Liver (tissue), 9 donors: ENCODE measurements around the gene PGBD5. TPM values are rescaled to one million over a fixed set of nuclear protein-coding genes. Genes with fewer than 3 reads are reported as not detected.

Experiments
- DNase-seq: peaks from one replicate; pipeline ENCODE4 v3.0.0-alpha.2; 2017; ENCODE audit warnings: low spot score
- H3K27ac ChIP-seq, 2 donors: one replicate each; pipeline ENCODE4 v1.7.0; 2013; ENCODE audit warnings: inconsistent platforms in 2 of 2, low read length in 2 of 2, control low read depth in 1 of 2, low read depth in 1 of 2, mild to moderate bottlenecking in 1 of 2
- H3K27me3 ChIP-seq, 4 donors: one replicate each; pipeline versions ENCODE4 v1.6.1 to v1.7.0; 2013; ENCODE audit warnings: low read length in 3 of 4, inconsistent platforms in 1 of 4, mild to moderate bottlenecking in 1 of 4, moderate library complexity in 1 of 4; ENCODE audit not compliant: control insufficient read depth in 4 of 4, insufficient read depth in 4 of 4
- H3K36me3 ChIP-seq, 4 donors: one replicate each; pipeline versions ENCODE4 v1.6.1 to v1.7.0; 2013; ENCODE audit warnings: low read length in 3 of 4, mild to moderate bottlenecking in 3 of 4, low read depth in 1 of 4, moderate library complexity in 1 of 4; ENCODE audit not compliant: control insufficient read depth in 4 of 4, insufficient read depth in 3 of 4
- H3K4me1 ChIP-seq, 4 donors: one replicate each; pipeline versions ENCODE4 v1.6.1 to v1.7.0; 2013; ENCODE audit warnings: low read length in 3 of 4, mild to moderate bottlenecking in 3 of 4, moderate library complexity in 1 of 4; ENCODE audit not compliant: control insufficient read depth in 4 of 4, insufficient read depth in 4 of 4
- H3K4me3 ChIP-seq, 3 donors: one replicate each; pipeline versions ENCODE4 v1.6.1 to v1.7.0; 2013; ENCODE audit warnings: low read length in 3 of 3, control low read depth in 1 of 3, low read depth in 1 of 3, mild to moderate bottlenecking in 1 of 3
- H3K9ac ChIP-seq, 2 donors: one replicate each; pipeline ENCODE4 v1.7.0; 2013; ENCODE audit warnings: low read length in 2 of 2, mild to moderate bottlenecking in 2 of 2, moderate library complexity in 2 of 2, control low read depth in 1 of 2, low read depth in 1 of 2
- H3K9me3 ChIP-seq, 4 donors: one replicate each; pipeline versions ENCODE4 v1.6.1 to v1.7.0; 2013; ENCODE audit warnings: low read length in 3 of 4; ENCODE audit not compliant: control insufficient read depth in 4 of 4
- ATF3 ChIP-seq: IDR thresholded peaks from 2 replicates; pipeline ENCODE4 v1.6.1; 2016; ENCODE audit warnings: antibody characterized with exemption
- EGR1 ChIP-seq, 2 donors: IDR thresholded peaks; 2 replicates each; pipeline ENCODE4 v1.6.1; 2016 to 2018; ENCODE audit warnings: antibody characterized with exemption in 2 of 2, low read depth in 2 of 2
- FOXA1 ChIP-seq: IDR thresholded peaks from 2 replicates; pipeline ENCODE4 v1.6.1; 2016; ENCODE audit warnings: antibody characterized with exemption
- FOXA2 ChIP-seq: IDR thresholded peaks from 2 replicates; pipeline ENCODE4 v1.6.1; 2016; ENCODE audit warnings: antibody characterized with exemption
- GABPA ChIP-seq, 2 donors: IDR thresholded peaks in 1 of 2; conservative IDR thresholded peaks in 1 of 2; 2 replicates each; pipeline ENCODE4 v1.6.1; 2016; ENCODE audit warnings: antibody characterized with exemption in 2 of 2, mild to moderate bottlenecking in 1 of 2, moderate library complexity in 1 of 2
- HNF4A ChIP-seq, 2 donors: conservative IDR thresholded peaks; 2 replicates each; pipeline ENCODE4 v1.6.1; 2016; ENCODE audit warnings: antibody characterized with exemption in 2 of 2, mild to moderate bottlenecking in 2 of 2
- HNF4G ChIP-seq: IDR thresholded peaks from 2 replicates; pipeline ENCODE4 v1.6.1; 2016; ENCODE audit warnings: antibody characterized with exemption
- JUND ChIP-seq, 2 donors: IDR thresholded peaks; 2 replicates each; pipeline ENCODE4 v1.6.1; 2016; ENCODE audit warnings: antibody characterized with exemption in 2 of 2
- MAX ChIP-seq: IDR thresholded peaks from 2 replicates; pipeline ENCODE4 v1.6.1; 2016; ENCODE audit warnings: antibody characterized with exemption
- RAD21 ChIP-seq, 2 donors: IDR thresholded peaks; 2 replicates each; pipeline ENCODE4 v1.6.1; 2016; ENCODE audit warnings: antibody characterized with exemption in 2 of 2, mild to moderate bottlenecking in 2 of 2
- REST ChIP-seq: IDR thresholded peaks from 2 replicates; pipeline ENCODE4 v1.6.1; 2016; ENCODE audit warnings: antibody characterized with exemption, mild to moderate bottlenecking
- RXRA ChIP-seq, 2 donors: IDR thresholded peaks; 2 replicates each; pipeline ENCODE4 v1.6.1; 2017 to 2018; ENCODE audit warnings: antibody characterized with exemption in 2 of 2, mild to moderate bottlenecking in 1 of 2
- SP1 ChIP-seq: IDR thresholded peaks from 2 replicates; pipeline ENCODE4 v1.6.1; 2018; ENCODE audit warnings: antibody characterized with exemption, mild to moderate bottlenecking
- TAF1 ChIP-seq: conservative IDR thresholded peaks from 2 replicates; pipeline ENCODE4 v1.6.1; 2016; ENCODE audit warnings: antibody characterized with exemption, mild to moderate bottlenecking
- YY1 ChIP-seq: IDR thresholded peaks from 2 replicates; pipeline ENCODE4 v1.6.1; 2016; ENCODE audit warnings: antibody characterized with exemption, mild to moderate bottlenecking
- ZBTB33 ChIP-seq: IDR thresholded peaks from 2 replicates; pipeline ENCODE4 v1.6.1; 2016; ENCODE audit warnings: antibody characterized with exemption
- WGBS: extraction: QIAGEN DNeasy Blood & Tissue Kit; methylation state at CpG from one replicate; pipeline ENCODE4 v1.1.7; 2013; 5-methylcytosine and 5-hydroxymethylcytosine counted together
- polyA plus RNA-seq, 2 donors: library from polyadenylated mRNA; stranded (reverse) in 1 of 2; unstranded in 1 of 2; fragments of 200-250 nt in 1 of 2; fragments of >200 nt in 1 of 2; fragmentation: Nextera tagmentation in 1 of 2; extraction: Ambion mirVana in 1 of 2; gene quantifications; one replicate each; pipeline versions ENCODE4 v1.2.1 to v1.2.3, GENCODE V29; 2013 to 2015
- total RNA-seq, 2 donors: library from RNA; depleted of rRNA; stranded (reverse); fragments of >200 nt; gene quantifications; one replicate each; pipeline ENCODE4 v1.2.3, GENCODE V29; 2014
- donor health status: healthy.
- donor health status: healthy.
- donor health status: healthy.
- donor health status: healthy.
- donor health status: healthy.

The PGBD5 gene
- total and polyA plus RNA-seq, 4 donors: 0.88 to 5.4 (median 2.7) TPM

- TF ChIP-seq TAF1: no peak
These were observed 78.2 kb downstream of the PGBD5 start (continued) for GRCh38 chr1:230347896-230348295.

GRCh38 chr1:230345139-230345885 is 80.8 kb downstream of the PGBD5 start:
- Histone ChIP-seq H3K4me3 (no peak overlapping the region), H3K9me3 (no peaks in the 10 kb centered on the region), H3K4me1 (peaks cover 4 to 25% (median 16%) of the 10 kb centered on the region in 4 donors), H3K36me3 (peaks cover 0 to 2% (median 0%) of the 10 kb centered on the region in 4 donors), H3K27me3 (no peaks in the 10 kb centered on the region), H3K9ac (no peak overlapping the region), H3K27ac (peak overlapping the region in 1 of 2 donors; percentile 43)
- TF ChIP-seq RXRA (IDR thresholded peaks at IDR 0.05): peak in 1 of 2 donors; percentile 19
- no peak for TF ChIP-seq MAX
- 72% methylated on average over 7 of the region's 7 CpGs for WGBS
- no peak for DNase-seq

GRCh38 chr1:230342699-230343098 is 83.4 kb downstream of the PGBD5 start:
- Histone ChIP-seq H3K4me3 (no peak overlapping the region), H3K27me3 (no peaks in the 10 kb centered on the region), H3K36me3 (no peaks in the 10 kb centered on the region), H3K4me1 (peaks cover 3 to 16% (median 11%) of the 10 kb centered on the region in 4 donors), H3K9me3 (no peaks in the 10 kb centered on the region), H3K27ac (no peak overlapping the region), H3K9ac (no peak overlapping the region)
- WGBS: 94% methylated on average over 2 of the region's 2 CpGs
- TF ChIP-seq YY1: no peak
- no peak for TF ChIP-seq FOXA2
- no peak for TF ChIP-seq JUND (IDR thresholded peaks at IDR 0.05)
- TF ChIP-seq RAD21 (IDR thresholded peaks at IDR 0.05): no peak
- TF ChIP-seq MAX: no peak
- TF ChIP-seq GABPA (IDR thresholded peaks at IDR 0.05 in 1 of 2, conservative IDR thresholded peaks at IDR 0.05 in 1 of 2): no peak
- no peak for TF ChIP-seq HNF4A (conservative IDR thresholded peaks at IDR 0.05)
- no peak for TF ChIP-seq ZBTB33
- TF ChIP-seq REST: no peak
- no peak for TF ChIP-seq TAF1
- TF ChIP-seq RXRA (IDR thresholded peaks at IDR 0.05): no peak
- TF ChIP-seq FOXA1: no peak
- TF ChIP-seq EGR1 (IDR thresholded peaks at IDR 0.05; ENCODE audit: low read depth in 2 of 2): no peak
- TF ChIP-seq SP1: no peak
- no peak for TF ChIP-seq ATF3
- no peak for TF ChIP-seq HNF4G
- no peak for DNase-seq
